ENCODE results near the gene EYA3.

EYA3 gene, protein sequence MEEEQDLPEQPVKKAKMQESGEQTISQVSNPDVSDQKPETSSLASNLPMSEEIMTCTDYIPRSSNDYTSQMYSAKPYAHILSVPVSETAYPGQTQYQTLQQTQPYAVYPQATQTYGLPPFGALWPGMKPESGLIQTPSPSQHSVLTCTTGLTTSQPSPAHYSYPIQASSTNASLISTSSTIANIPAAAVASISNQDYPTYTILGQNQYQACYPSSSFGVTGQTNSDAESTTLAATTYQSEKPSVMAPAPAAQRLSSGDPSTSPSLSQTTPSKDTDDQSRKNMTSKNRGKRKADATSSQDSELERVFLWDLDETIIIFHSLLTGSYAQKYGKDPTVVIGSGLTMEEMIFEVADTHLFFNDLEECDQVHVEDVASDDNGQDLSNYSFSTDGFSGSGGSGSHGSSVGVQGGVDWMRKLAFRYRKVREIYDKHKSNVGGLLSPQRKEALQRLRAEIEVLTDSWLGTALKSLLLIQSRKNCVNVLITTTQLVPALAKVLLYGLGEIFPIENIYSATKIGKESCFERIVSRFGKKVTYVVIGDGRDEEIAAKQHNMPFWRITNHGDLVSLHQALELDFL

DNA sequence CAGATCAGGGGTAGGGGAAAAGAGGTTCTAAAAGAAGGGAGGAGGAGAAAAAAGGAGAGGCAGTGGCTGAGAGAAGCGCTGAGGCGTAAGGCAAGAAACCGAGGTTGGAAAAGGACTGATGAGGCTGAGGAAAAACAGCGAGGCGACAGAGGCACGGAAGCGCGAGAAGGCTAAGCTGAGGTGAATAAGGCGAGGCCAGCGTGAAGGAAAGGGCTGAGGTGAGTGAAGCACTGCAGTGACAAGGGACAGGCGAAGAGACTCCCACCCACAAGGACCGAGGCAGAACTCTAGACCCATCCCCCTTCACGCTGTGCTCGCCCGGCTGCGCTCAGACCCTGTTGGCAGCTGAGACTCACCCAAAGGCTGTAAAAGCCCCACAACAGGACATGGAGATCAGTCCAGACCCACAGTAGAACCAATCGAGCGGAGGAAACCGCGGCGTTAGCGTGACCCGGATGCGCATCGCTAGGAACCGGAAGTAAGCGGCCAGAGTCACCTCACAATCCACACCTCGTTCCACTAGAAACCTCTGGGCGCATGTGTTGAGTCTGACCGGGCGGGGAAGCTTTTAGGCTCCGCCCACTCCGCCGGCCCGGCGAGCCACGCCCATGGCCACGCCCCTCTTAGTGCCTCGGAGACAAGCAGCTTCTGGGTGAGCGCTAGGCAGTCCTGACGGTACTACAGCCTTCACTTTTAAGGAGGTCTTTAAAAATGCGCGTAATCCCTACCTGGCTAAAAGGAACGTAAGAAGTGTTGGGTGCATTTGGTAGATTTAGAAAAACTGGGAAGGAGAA lies at the start of gene EYA3:
EYA3 (minus strand) TSS at position 443 of the 794 bp plus-strand sequence. CDS start 30,584 bp downstream, outside the sequence.
- DNase-seq (ENCODE audit: low spot score): peak; percentile 97

DNA sequence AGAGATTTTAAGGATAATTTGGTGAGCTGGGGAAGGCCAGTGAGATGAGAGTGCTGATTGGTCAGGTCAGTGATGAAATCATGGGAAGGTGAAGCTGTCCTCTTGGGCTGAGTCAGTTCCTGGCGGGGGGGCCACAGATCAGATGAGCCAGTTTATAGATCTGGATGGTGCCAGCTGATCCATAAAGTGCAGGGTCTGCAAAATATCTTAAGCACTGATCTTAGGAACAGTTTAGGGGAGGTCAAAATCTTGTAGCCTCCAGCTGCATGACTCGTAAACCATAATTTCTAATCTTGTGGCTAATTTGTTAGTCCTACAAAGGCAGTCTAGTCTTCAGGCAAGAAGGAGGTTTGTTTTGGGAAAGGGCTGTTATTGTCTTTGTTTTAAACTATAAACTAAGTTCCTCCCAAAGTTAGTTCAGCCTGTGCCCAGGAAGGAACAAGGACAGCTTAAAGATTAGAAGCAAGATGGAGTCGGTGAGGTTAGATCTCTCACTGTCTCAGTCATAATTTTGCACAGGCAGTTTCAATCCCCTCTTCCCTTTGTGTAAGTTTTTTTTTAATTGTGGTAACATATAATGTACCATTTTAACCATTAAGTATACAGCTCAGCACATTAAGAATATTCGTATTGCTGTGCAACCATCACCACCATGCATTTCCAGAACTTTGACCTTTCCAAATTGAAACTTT lies 48.7 kb upstream of the EYA3 start:
- no peak for DNase-seq (ENCODE audit: low spot score)

DNA sequence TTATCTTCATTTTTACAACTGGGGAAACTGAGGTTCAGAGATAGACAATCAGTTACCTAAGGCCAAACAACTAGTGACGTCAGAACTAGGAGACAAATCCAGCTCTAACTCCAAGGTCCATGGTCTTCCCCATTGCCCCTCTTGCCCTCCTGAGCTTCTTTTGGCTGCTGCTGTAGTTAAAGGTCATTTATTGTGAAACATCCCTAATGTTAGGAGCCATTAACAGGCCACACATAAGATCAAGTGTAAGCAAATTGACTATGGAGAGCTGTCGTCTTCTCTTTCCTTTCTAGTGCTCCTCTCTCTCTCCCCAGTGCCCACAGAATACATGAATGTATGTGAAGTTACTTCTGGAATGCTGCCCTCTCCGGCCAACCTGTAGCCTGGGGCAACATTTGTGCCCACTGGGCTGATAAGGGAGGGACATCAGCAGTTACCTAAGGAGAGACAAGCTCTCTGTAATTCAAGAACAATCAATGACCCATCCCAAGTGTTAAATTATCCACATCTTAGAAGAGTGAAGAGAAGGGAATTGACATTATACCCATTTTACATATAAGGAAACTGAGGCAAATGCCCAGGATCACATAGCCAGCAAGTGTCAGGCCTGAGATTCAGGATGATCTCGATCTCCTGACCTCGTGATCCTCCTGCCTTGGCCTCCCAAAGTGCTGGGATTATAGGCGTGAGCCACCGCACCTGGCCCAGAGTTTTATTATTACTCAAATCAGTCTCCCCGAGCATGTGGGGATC lies 47.9 kb upstream of the EYA3 start:
- no peak for DNase-seq (ENCODE audit: low spot score)

DNA sequence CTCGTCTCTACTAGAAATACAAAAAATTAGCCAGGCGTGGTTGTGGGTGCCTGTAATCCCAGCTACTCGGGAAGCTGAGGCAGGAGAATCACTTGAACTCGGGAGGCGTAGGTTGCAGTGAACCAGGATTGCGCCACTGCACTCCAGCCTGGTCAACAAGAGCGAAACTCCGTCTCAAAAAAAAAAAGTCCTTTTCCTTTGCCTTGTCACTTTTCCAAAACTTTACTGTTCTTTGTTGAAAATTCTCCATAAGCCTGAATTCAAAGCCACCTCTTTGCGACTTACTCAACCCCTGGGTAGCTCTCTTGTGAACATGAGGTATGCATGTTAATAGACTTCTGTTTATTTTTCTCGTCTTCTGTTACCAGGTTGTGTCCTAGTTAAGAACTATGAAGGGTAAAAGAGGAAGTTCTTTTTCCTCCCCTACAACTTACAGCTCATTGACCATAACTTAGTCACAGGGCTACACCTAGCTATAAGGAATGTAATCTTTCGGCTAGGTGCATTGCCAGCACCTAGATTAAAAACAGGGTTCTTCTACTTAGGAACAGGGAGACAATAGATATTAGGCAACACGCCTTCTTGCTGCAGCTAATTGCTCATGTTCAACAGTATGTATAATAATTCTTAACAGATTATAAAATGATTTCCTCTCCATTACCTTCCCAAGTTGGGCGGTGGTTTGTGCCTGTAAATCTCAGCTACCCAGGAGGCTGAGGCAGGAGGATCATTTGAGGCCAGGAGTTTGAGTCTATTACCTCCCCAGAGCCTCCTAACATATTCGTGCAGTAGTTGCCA lies 47.2 kb upstream of the EYA3 start:
- no peak for DNase-seq (ENCODE audit: low spot score)

DNA sequence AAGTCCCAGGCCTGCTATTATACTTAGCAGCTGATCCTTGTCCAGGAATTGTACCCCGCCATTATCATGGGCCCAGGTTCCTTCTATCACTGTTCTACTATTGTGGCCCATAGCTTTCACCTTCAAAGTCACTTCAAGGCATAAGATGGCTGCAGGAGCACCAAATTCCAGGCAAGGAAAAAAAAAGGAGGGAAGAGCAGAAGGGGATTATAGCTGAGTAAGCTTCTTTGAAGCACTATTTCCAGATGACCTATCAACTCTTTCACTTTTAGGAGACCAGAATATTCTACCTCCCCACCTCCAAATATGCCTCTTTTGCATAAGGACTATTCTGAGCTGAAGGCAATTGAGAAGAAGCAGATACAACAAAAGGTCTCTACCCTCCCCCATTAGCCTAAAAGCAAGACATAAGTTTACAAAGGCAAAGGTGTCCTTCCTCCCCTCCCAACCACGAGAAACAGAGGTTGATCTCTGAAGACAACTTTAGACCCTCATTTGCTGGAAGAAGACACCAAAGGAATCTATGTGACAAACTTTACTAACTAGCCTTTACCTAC lies 46.3 kb upstream of the EYA3 start:
- DNase-seq (ENCODE audit: low spot score): no peak

DNA sequence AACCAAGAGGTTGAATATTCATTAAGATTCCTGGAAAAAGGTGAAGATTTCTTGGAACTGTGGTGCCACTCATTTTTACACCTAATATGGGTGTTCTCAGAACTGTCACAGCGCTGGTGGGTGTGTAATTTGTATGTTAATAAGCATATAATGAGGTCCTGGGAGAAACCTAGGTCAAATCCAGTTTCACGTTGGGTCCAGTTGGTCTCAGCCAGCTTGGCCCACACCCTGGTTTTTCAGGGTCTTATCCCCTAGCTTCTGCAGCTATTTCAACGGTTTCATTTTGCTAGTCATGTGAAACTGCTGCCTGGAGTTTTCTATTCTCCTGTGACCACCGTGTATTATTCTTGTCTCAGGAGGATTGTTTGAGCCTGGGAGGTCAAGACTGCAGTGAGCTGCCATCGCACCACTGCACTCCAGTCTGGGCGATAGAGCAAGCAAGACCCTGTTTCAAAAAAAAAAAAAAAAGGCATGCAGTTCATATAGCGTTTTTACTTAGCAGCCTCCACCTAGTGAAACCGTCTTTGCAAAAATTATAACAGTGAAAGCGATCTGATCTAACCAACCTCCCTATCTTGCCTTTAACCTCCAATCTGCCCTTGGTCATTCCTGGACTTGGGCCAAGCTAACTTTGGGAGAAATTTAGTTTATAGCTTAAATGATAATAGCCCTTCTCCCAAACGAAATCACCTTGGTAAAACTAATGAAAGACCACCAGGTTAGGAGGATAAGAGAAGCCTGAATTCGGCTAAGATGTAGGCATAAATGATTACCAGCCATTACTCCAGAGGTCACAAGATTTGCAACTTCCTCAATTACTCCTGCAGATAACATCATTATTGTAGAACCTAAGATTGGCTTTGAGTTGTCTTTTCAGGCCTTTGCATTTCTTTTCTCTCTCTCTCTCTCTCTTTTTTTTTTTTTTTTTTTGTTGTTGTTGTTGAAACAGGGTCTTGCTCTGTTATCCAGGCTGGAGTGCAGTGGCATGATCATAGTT lies 44.1 kb upstream of the EYA3 start:
- DNase-seq (ENCODE audit: low spot score): no peak

DNA sequence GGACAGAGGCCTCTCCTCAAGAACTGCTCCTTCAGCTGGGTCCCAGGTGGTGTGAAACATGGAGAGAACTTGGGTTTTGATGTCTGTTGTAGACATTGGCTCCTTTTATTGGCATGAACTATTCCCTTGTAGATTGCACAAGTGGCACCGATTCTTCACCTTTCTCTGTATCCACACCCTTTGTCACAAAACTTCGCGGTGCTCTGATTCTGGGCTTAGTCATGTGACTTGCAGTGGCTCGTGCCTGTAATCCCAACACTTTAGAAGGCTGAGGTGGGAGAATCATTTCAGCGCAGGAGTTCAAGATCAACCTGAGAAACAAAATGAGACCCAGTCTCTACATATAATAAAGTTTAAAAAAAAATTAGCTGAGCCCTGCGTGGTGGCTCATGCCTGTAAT lies 42.5 kb upstream of the EYA3 start:
- no peak for DNase-seq (ENCODE audit: low spot score)

DNA sequence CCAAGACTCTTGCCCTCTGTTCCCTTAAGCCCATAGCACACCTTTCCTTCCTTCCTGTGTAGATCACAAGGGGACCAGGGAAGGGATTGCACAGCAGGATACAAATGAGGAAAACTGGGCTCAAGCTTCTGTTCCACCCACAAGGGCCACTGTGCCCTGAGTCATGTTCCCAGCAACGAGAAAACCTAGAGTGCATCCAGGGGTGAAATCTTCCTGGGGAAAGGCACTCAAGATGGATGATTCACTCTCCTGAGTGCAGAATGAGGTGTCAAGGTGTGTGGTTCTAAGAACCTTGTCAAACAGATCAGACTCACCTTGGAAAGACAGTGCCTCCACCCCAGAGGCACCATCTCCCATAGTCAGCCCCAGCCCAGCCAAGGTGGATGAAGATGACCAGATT lies 40.7 kb upstream of the EYA3 start:
- peak; percentile 6 for DNase-seq (ENCODE audit: low spot score)

DNA sequence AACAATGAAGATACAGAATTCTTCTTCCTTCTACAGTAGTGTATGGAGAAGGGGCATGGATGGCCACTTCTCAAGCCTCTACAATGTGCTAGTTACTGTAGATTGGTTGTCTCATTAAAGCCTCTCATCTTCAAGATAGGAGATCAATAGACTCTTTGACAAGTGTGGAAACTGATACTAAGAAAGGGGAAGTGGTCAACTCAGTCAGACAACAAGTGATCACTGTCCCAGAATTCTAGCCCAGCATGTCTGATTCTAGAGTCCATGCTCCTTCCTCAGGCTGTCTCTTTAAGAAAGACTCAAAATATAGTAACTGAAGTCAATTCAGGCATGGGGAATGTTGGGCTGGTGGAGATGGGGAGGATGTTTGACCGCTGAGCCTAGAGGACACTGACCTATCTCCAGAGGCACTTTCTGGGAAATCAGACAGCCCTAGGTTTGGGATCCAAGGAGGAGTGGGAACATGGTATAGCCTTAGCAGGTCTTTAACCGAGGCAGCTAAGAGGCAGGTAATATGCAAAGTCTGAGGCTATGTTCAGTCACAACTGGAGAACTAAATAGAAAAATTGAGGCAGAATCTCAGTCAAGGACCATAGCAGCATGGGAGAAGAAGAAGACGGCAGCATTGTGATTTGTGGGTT lies 39.3 kb upstream of the EYA3 start:
- no peak for DNase-seq (ENCODE audit: low spot score)

DNA sequence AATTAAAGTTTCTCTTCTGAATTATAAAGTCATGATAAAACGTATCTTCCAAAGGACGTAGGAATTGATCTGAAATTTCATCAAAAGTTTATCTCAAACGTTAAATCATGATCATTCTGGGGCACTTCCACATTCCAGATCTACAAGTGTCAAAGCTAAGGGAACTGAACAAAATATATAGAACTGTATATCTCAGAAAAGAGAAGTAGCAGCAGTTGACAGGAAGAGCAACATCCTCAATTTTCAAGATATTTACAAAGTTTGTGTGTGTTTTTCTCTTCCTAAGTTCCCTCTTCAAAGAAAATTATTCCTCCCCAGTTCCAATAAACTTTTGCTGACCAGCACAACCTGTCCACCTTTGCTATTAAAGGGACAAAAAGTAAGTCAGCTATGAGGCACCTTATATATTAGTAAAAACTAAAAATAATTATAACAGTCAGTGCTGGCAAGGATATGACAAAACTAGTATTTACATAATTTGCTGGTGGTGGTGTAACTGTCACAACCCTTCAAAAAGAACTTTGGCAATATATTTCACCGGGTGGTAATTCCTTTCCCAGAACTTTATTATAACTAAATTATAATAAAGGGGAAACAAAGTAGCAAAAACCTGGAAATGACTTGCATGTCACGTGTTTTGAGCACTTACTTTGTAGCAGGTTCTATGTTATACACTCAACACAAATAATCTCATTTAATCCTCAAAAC lies 38.5 kb upstream of the EYA3 start:
- no peak for DNase-seq (ENCODE audit: low spot score)

DNA sequence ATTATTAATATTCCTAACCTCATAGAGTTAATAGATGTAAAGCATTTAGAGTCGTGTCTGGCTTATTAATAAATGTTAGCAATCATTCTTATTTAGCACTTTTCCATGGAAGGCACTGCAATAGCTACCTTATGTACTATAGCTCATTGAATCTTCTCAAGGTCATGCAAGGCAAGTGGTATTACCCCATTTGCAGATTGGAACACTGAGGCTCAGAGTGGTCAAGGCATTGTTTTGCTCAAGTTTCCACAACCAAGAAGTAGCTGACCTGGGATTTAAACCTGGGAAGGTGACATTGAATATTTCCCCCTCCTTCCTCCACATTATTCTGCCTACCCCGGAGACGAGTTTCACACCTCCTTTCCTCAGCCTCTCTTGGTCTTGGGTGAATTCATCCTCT lies 37.8 kb upstream of the EYA3 start:
- no peak for DNase-seq (ENCODE audit: low spot score)

DNA sequence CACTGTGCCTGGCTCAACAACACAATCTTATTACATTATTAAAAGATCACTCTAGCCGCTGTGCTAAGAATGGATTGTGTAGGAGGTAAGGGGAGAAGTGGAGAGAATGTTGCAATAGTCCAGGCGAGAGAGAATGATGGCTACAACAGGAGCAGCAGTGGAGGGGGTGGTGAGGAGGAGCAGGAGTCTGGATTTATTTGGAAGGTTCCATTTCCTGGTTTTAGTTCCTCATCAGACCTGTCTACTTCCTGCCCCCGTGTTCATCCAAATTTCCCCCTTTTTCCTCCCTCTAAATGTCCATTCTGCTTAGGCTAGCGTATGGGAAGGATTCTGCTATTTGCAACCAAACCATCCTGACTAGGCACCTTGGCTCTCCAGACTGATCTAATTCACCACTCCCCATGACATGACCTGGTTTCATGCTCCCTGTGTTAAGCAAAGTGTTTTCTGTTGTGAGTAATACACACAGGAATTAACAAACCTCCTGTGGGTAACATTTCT lies 35.1 kb upstream of the EYA3 start:
- DNase-seq (ENCODE audit: low spot score): no peak

DNA sequence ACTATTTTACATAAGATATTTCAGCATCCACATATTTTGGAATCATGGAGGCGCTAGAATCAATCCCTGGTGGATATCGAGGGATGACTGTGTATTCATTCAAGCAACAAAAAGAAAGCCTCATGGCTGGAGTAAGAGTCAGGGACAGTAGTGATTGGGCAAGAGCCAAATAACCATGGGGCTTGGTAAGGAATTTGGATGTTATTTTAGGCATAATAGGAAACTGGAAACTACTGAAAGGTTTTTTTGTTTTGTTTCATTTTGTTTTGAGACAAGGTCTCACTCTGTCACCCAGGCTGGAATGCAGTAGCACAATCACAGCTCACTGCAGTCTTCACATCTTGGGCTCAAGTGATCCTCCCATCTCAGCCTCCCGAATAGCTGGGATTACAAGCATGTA lies 33.8 kb upstream of the EYA3 start:
- DNase-seq (ENCODE audit: low spot score): no peak

DNA sequence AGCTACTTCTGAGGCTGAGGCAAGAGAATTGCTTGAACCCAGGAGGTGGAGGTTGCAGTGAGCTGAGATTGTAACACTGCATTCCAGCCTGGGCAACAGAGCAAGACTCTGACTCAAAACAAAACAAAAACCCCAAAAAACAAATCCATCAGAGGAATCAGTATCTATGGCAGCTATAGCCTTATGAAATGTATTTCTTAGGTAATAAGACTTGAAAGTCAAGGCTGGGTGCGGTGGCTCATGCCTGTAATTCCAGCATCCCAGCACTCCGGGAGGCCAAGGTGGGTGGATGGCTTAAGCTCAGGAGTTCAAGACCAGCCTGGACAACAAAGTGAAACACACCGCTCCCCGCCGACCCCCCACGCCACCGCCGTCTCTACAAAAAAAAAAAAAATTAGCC lies 31.1 kb upstream of the EYA3 start:
- DNase-seq (ENCODE audit: low spot score): no peak

DNA sequence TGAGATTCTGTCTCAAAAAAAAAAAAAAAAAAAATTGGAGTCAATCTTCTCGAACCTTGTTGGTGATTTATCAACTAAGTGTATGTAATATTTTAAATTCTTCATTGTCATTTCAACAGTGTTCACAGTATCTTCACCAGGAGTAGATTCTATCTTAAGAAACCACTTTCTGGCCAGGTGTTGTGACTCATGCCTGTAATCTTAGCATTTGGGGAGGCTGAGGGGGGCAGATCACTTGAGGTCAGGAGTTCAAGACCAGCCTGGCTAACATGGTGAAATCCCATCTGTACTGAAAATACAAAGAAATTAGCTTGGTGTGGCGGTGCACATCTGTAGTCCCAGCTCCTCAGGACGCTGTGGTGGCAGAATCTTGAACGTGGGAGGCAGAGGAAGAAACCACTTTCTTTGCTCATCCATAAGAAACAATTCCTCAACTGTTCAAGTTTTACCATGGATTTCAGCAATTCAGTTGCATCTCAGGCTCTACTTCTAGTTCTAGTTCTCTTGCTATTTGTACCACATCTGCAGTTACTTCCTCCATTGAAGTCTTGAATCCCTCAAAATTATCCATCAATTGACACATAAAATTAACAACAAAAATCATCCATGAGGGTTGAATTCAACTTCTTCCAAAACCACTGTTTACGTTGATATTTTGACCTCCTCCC lies 30.4 kb upstream of the EYA3 start:
- no peak for DNase-seq (ENCODE audit: low spot score)

DNA sequence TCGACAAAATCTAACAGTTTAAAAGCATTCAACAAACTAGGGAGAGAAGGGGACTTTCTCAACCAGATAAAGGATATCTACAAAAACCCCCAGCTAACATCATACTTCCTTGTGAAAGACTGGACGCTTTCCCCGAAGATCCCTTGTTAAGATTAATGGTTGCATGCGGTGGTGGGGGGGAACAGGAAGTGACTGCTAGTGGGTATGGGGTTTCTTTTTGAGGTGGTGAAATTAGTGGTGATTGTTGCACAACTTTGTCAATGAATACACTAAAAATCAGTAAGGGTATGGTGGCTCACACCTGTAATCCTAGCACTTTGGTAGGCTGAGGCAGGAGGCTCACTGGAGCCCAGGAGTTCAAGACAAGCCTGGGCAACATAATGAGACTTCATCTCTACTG lies 26.9 kb upstream of the EYA3 start:
- no peak for DNase-seq (ENCODE audit: low spot score)

DNA sequence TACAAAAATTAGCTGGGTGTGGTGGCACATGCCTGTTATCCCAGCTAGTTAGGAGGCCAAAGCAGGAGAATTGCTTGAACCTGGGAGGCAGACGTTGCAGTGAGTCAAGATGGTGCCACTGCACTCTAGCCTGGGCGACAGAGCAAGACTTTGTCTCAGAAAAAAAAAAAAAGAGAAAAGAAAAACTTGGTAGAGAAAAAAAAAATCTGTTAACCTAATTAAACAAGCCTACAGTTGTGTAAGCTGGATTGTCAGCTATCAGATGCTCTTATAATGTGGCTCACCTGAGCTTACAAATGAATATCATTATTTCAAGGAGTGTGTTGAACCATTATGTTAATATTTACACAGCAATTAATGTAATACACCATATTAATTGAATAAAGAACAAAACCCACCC lies 26.4 kb upstream of the EYA3 start:
- no peak for DNase-seq (ENCODE audit: low spot score)

DNA sequence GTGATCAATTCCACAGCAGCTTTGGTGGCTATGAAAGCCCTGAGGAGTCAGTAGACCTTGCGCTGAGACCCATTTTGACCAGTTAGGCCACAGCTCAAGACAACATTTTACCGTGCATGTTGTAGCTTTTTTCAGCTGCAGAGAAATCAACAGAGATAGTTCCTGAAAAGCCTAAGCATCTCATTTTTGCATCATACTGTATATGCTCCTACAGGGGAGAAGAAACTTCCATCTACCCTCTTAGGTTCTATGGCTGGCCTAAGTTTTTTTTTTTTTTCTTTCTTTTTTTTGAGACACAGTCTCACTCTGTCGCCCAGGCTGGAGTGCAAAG lies 24.8 kb upstream of the EYA3 start:
- no peak for DNase-seq (ENCODE audit: low spot score)
